ENCODE measurements around the gene AKAP13. TPM values are rescaled to one million over a fixed set of nuclear protein-coding genes. Genes with fewer than 3 reads are reported as not detected.

Gene AKAP13
- total and polyA plus RNA-seq, 2 of the 8 experiments (the other 6 are each of a cell fraction or from before 2014, with no cell fraction given), result 14.0 to 46.2 TPM

- no peak overlapping the region for H2AFZ ChIP-seq (ENCODE audit: low read length)
- H3K4ac ChIP-seq (replicated peaks; ENCODE audit: insufficient read length, low read depth, low read length), result no peak overlapping the region
- H3K9ac ChIP-seq (replicated peaks in 1 of 4; ENCODE audit: extremely low read depth in 1 of 4, low read depth in 3 of 4, low read length in 3 of 4), result no peak overlapping the region
- H3K14ac ChIP-seq (ENCODE audit: insufficient read length), result no peak overlapping the region
- DNase-seq (ENCODE audit: low read depth in 1 of 2, low spot score in 2 of 2) (no peak), FAIRE-seq (no peak)
- H3K4me3 ChIP-seq (ENCODE audit: extremely low read depth in 1 of 4, insufficient read depth in 2 of 4, low read depth in 3 of 4, low read length in 4 of 4), result no peak overlapping the region
- no peak overlapping the region for H2BK20ac ChIP-seq (ENCODE audit: low read length)
- no peak overlapping the region for H2AK5ac ChIP-seq (ENCODE audit: low read depth, low read length)
- no peaks in the 10 kb centered on the region for H3K9me3 ChIP-seq (ENCODE audit: insufficient read depth in 2 of 2, low read depth in 1 of 2, low read length in 1 of 2)
- H2BK120ac ChIP-seq (replicated peaks; ENCODE audit: low read depth, low read length), result no peak overlapping the region
- CTCF ChIA-PET (ENCODE audit: partially characterized antibody), result interaction anchor here (0.9 kb wide), 1 partner anchor 128 kb away, joined by 4 read pairs; no protein-coding TSS in a partner anchor
- no peak overlapping the region for H3K23ac ChIP-seq (ENCODE audit: insufficient read length)
- peaks cover 0 to 5% (median 3%) of the 10 kb centered on the region in 4 experiments; a peak in 5 of 7 replicates for H3K4me1 ChIP-seq (replicated peaks in 1 of 4; ENCODE audit: control insufficient read depth in 3 of 4, insufficient read depth in 4 of 4, low read length in 3 of 4)
- peaks cover 0 to 68% of the 10 kb centered on the region in 2 experiments; a peak in 2 of 4 replicates for H3K79me2 ChIP-seq (ENCODE audit: control insufficient read depth in 1 of 2, insufficient read depth in 2 of 2, low read length in 2 of 2)
- H4K91ac ChIP-seq (replicated peaks; ENCODE audit: insufficient read length, low read length), result no peak overlapping the region
- no peak overlapping the region for H2BK5ac ChIP-seq (ENCODE audit: low read depth, low read length)
- no peak overlapping the region for H4K8ac ChIP-seq (ENCODE audit: extremely low read depth, insufficient read depth, low read length)
- no peaks in the 10 kb centered on the region for H3K36me3 ChIP-seq (ENCODE audit: control insufficient read depth in 2 of 4, insufficient read depth in 4 of 4, low read length in 3 of 4)
- H3K27ac ChIP-seq (ENCODE audit: low read depth, low read length), result no peak overlapping the region
- no peak overlapping the region for H3K56ac ChIP-seq (replicated peaks; ENCODE audit: insufficient read length, low read depth, low read length)
- H2BK12ac ChIP-seq (ENCODE audit: low read depth, low read length), result no peak overlapping the region
- no peak overlapping the region for H2BK15ac ChIP-seq (ENCODE audit: low read length)
- WGBS, 2 experiments (ENCODE audit: extremely low coverage in 1 of 2, insufficient coverage in 1 of 2, insufficient read length in 1 of 2, insufficient replicate concordance in 2 of 2, low coverage in 1 of 2, low lambda C conversion rate in 2 of 2, missing lambda C conversion rate in 1 of 2), result 84% methylated on average over 2 of the region's 2 CpGs; no CpG with 5 or more reads in 1 of the 2 experiments
- H3K18ac ChIP-seq (ENCODE audit: extremely low read depth, low read length), result no peak overlapping the region
- H3K27me3 ChIP-seq (replicated peaks in 1 of 4; ENCODE audit: control insufficient read depth in 3 of 4, extremely low read depth in 1 of 4, insufficient read depth in 3 of 4, low read length in 3 of 4), result no peaks in the 10 kb centered on the region
- H4K5ac ChIP-seq (ENCODE audit: insufficient read length, low read depth, low read length), result no peak overlapping the region
- POLR2A ChIA-PET (ENCODE audit: partially characterized antibody), result no interaction called here
- 0 out of 2 replicates have a peak, but pooled peaks cover 3% of the 10 kb centered on the region for H3K23me2 ChIP-seq (ENCODE audit: low read depth, low read length)
- H3K4me2 ChIP-seq (ENCODE audit: insufficient read depth in 1 of 2, low read depth in 2 of 2, low read length in 2 of 2), result no peak overlapping the region
- H3K79me1 ChIP-seq (ENCODE audit: low read depth, low read length), result peaks cover 2% of the 10 kb centered on the region
- H4K20me1 ChIP-seq (replicated peaks in 1 of 2; ENCODE audit: control insufficient read depth in 1 of 2, insufficient read depth in 2 of 2, low read length in 2 of 2), result peaks cover 0 to 11% of the 10 kb centered on the region in 2 experiments
- no peak for TF ChIP-seq E2F6 (IDR thresholded peaks at IDR 0.05)
- no peak for TF ChIP-seq SRF (IDR thresholded peaks at IDR 0.05; ENCODE audit: low read depth, low read length)
- no peak for TF ChIP-seq EZH2 (IDR thresholded peaks at IDR 0.05; ENCODE audit: low read depth, low read length, severe bottlenecking)
- TF ChIP-seq BACH1 (IDR thresholded peaks at IDR 0.05; ENCODE audit: low read length), result no peak
- TF ChIP-seq POLR2AphosphoS5 (IDR thresholded peaks at IDR 0.05; ENCODE audit: low read depth, low read length), result no peak
- no peak for TF ChIP-seq NANOG (IDR thresholded peaks at IDR 0.05; ENCODE audit: insufficient read depth, low read depth, low read length, poor library complexity, severe bottlenecking)
- TF ChIP-seq USF2 (IDR thresholded peaks at IDR 0.05; ENCODE audit: low read length), result no peak
- no peak for TF ChIP-seq CTBP2 (IDR thresholded peaks at IDR 0.05; ENCODE audit: borderline replicate concordance, insufficient read depth, insufficient read length, low read length)
- TF ChIP-seq POLR2A (IDR thresholded peaks at IDR 0.05; ENCODE audit: control extremely low read depth in 1 of 2, low read depth in 2 of 2, low read length in 2 of 2), result no peak
- TF ChIP-seq RXRA (IDR thresholded peaks at IDR 0.05; ENCODE audit: insufficient read depth, low read depth, low read length), result no peak
- no peak for TF ChIP-seq CHD2 (IDR thresholded peaks at IDR 0.05; ENCODE audit: low read length)
- TF ChIP-seq CBX8 (IDR thresholded peaks at IDR 0.05; ENCODE audit: borderline replicate concordance, low read depth, low read length), result no peak
- TF ChIP-seq GTF2F1 (IDR thresholded peaks at IDR 0.05; ENCODE audit: borderline replicate concordance, low read depth, low read length), result no peak
These were observed 78.4 kb downstream of the AKAP13 start for GRCh38 chr15:85458764-85459163.

Measured in H1 (cell line).